Mesendoderm (in vitro differentiated cells): ENCODE results near the gene ANKDD1B.
"Not testable (repeated sequence)": the region's sequence is repeated elsewhere in the genome, so short reads cannot be mapped to it uniquely, and the experiment has no call there.

ENCODE experiments used
- DNase-seq: peaks from one replicate; pipeline ENCODE4 v3.0.0; 2013
- H2AK5ac ChIP-seq: 2 replicates; pipeline ENCODE4 v1.6.1; 2013; ENCODE audit warnings: low read length, inconsistent platforms
- H2BK120ac ChIP-seq: 2 replicates; pipeline ENCODE4 v1.6.1; 2013; ENCODE audit warnings: low read depth, mild to moderate bottlenecking, low read length, moderate library complexity, mixed read lengths
- H2BK15ac ChIP-seq: replicated peaks from 2 replicates; pipeline ENCODE4 v1.6.1; 2013; ENCODE audit warnings: low read depth, mild to moderate bottlenecking, moderate library complexity
- H2BK5ac ChIP-seq: 2 replicates; pipeline ENCODE4 v1.6.1; 2013; ENCODE audit warnings: low read length, inconsistent platforms
- H3K18ac ChIP-seq: 2 replicates; pipeline ENCODE4 v1.6.1; 2013; ENCODE audit warnings: mild to moderate bottlenecking, low read length, mixed read lengths
- H3K23ac ChIP-seq: one replicate; pipeline ENCODE4 v1.6.1; 2013; ENCODE audit warnings: low read length
- H3K27ac ChIP-seq: 2 replicates; pipeline ENCODE4 v1.5.1; 2013; ENCODE audit warnings: low read depth, mild to moderate bottlenecking, inconsistent platforms, low read length, moderate library complexity
- H3K27me3 ChIP-seq: 2 replicates; pipeline ENCODE4 v1.6.1; 2013; ENCODE audit warnings: low read length, control low read depth, mild to moderate bottlenecking, inconsistent platforms; ENCODE audit not compliant: insufficient read depth, poor library complexity
- H3K36me3 ChIP-seq: 2 replicates; pipeline ENCODE4 v1.6.1; 2013; ENCODE audit warnings: low read length, inconsistent platforms; ENCODE audit not compliant: control insufficient read depth, insufficient read depth
- H3K4ac ChIP-seq: one replicate; pipeline ENCODE4 v1.6.1; 2013; ENCODE audit warnings: low read depth, mild to moderate bottlenecking, low read length, moderate library complexity
- H3K4me1 ChIP-seq: 2 replicates; pipeline ENCODE4 v1.6.1; 2013; ENCODE audit warnings: low read depth, low read length, inconsistent platforms; ENCODE audit not compliant: control insufficient read depth
- H3K4me2 ChIP-seq: 2 replicates; pipeline ENCODE4 v1.6.1; 2013; ENCODE audit warnings: low read length
- H3K4me3 ChIP-seq: 2 replicates; pipeline ENCODE4 v1.5.1; 2013; ENCODE audit warnings: mild to moderate bottlenecking, low read length
- H3K56ac ChIP-seq: one replicate; pipeline ENCODE4 v1.6.1; 2013; ENCODE audit warnings: low read length
- H3K79me1 ChIP-seq: 2 replicates; pipeline ENCODE4 v1.6.1; 2013; ENCODE audit warnings: low read length, inconsistent platforms
- H3K79me2 ChIP-seq: 2 replicates; pipeline ENCODE4 v1.6.1; 2013; ENCODE audit warnings: mild to moderate bottlenecking, low read length; ENCODE audit not compliant: control insufficient read depth, insufficient read depth
- H3K9ac ChIP-seq: 2 replicates; pipeline ENCODE4 v1.6.1; 2013; ENCODE audit warnings: low read length, inconsistent platforms
- H4K5ac ChIP-seq: one replicate; pipeline ENCODE4 v1.6.1; 2013; ENCODE audit warnings: low read length
- H4K8ac ChIP-seq: one replicate; pipeline ENCODE4 v1.6.1; 2013; ENCODE audit warnings: low read depth, mild to moderate bottlenecking, control low read depth, low read length, moderate library complexity
- WGBS: extraction: QIAGEN DNeasy Blood & Tissue Kit; methylation state at CpG from one replicate; pipeline ENCODE4 v1.1.7; 2013; ENCODE audit warnings: low lambda C conversion rate, missing lambda C conversion rate; ENCODE audit not compliant: insufficient coverage; ENCODE audit errors: extremely low coverage; 5-methylcytosine and 5-hydroxymethylcytosine counted together

ANKDD1B gene

DNA sequence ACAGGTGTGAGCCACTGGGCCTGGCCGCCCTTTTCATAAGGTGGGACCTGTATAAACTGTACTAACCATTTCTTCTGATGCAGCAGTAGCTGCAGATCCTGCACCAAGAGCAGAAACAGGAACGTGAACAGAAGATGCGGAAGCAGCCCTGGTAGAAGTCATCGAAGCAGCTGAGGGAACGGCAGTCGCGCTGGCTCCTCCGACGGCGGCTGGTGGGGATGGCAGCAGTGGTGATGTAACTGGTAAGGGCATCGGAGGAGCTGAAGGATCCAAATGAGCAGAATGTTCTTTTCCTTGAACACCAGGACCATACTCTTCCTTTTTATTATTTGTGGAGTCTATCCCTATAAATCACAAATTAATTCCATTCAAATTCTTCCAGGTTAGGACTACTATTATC, 73.9 kb downstream of the ANKDD1B start:
- Histone ChIP-seq H3K27me3 (no peaks in the 10 kb centered on the region), H3K56ac (no peak overlapping the region), H3K79me1 (no peaks in the 10 kb centered on the region), H3K18ac (no peak overlapping the region), H3K23ac (no peak overlapping the region), H2BK5ac (no peak overlapping the region), H4K8ac (no peak overlapping the region), H4K5ac (no peak overlapping the region), H3K9ac (no peak overlapping the region), H3K36me3 (no peaks in the 10 kb centered on the region), H3K79me2 (no peaks in the 10 kb centered on the region), H3K27ac (no peak overlapping the region), H3K4me1 (no peaks in the 10 kb centered on the region), H2BK120ac (no peak overlapping the region), H3K4me2 (no peak overlapping the region), H3K4ac (no peak overlapping the region), H3K4me3 (no peak overlapping the region), H2AK5ac (no peak overlapping the region), H2BK15ac (no peak overlapping the region)
- WGBS: no CpG with 5 or more reads among the region's 11 CpGs
- DNase-seq: no peak

DNA sequence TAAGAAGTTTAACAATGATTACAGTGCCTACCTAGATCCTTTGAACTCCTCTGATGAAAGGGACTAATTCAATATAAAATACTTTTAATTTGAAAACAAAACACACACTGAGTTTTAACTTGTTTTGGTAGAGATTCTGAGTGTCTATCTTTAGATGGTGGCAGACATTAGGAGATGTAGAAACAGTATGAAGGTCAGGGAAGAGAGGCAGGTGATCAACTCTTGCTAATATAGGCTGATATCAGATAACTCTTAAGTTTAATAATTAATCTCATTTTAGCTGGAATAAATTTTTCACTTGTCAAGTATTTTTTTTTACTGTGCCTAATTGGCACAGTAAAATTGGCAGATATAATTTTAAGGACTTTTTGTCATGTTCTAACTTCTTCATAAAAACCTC, 75.2 kb downstream of the ANKDD1B start:
- Histone ChIP-seq H3K4me1 (no peaks in the 10 kb centered on the region), H3K23ac (no peak overlapping the region), H2AK5ac (no peak overlapping the region), H4K8ac (no peak overlapping the region), H3K4me3 (no peak overlapping the region), H3K56ac (no peak overlapping the region), H2BK5ac (no peak overlapping the region), H2BK120ac (no peak overlapping the region), H2BK15ac (no peak overlapping the region), H3K27me3 (no peaks in the 10 kb centered on the region), H3K79me1 (no peaks in the 10 kb centered on the region), H3K18ac (no peak overlapping the region), H3K36me3 (no peaks in the 10 kb centered on the region), H3K4me2 (no peak overlapping the region), H4K5ac (no peak overlapping the region), H3K9ac (no peak overlapping the region), H3K4ac (no peak overlapping the region), H3K79me2 (no peaks in the 10 kb centered on the region), H3K27ac (no peak overlapping the region)
- DNase-seq: no peak

DNA sequence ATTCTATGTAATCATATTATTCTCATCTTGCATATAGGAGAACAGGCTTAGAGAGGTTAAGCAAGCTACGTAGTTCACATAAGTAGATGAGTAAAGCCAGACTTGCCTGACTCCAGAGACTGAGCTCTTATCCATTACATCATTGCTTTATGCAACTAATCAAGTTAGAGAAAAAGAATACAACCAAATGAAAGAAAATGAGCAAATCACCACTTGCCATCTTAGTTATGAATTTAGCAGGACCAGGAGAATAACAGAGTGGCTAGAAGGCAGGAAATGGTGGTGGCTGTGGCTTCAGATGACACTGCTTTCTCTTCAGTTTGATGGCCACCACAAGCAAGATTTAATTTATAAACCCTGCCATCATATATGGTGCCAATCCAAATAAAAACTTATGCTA, 79.4 kb downstream of the ANKDD1B start:
- no peak overlapping the region for H2AK5ac ChIP-seq
- no peak overlapping the region for H3K4ac ChIP-seq
- H3K56ac ChIP-seq: no peak overlapping the region
- H4K8ac ChIP-seq: no peak overlapping the region
- peaks cover 1% of the 10 kb centered on the region for H3K36me3 ChIP-seq
- H3K4me2 ChIP-seq: no peak overlapping the region
- no peaks in the 10 kb centered on the region for H3K79me2 ChIP-seq
- no peak overlapping the region for H3K4me3 ChIP-seq
- no peaks in the 10 kb centered on the region for H3K4me1 ChIP-seq
- no peak overlapping the region for H2BK15ac ChIP-seq
- no peak overlapping the region for H3K23ac ChIP-seq
- no peak overlapping the region for H4K5ac ChIP-seq
- H2BK120ac ChIP-seq: no peak overlapping the region
- H3K18ac ChIP-seq: no peak overlapping the region
- WGBS: no CpG with 5 or more reads among the region's 1 CpG
- H3K79me1 ChIP-seq: no peaks in the 10 kb centered on the region
- no peaks in the 10 kb centered on the region for H3K27me3 ChIP-seq
- no peak overlapping the region for H2BK5ac ChIP-seq
- DNase-seq: no peak
- H3K27ac ChIP-seq: no peak overlapping the region
- H3K9ac ChIP-seq: no peak overlapping the region

DNA sequence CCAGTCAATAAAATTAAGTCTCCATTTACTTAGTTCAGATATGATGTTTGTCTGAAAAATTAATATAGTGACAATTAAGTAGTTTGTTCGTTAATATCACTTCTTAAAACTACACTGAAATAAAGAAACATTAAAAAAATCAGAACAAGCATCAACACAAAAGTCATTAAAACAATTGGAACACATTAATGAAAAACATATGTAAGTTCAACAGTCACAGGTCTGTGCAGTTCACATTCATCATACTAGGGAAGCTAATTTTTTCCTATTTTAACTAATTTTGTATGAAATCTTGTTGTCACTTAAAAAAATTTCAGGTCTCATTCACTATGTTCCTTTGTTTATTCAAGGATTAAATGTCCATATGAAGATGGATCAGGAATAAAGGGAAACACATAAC, 83.5 kb downstream of the ANKDD1B start:
- Histone ChIP-seq H2AK5ac (no peak overlapping the region), H3K4me3 (no peak overlapping the region), H3K18ac (no peak overlapping the region), H3K9ac (no peak overlapping the region), H3K56ac (no peak overlapping the region), H3K36me3 (peaks cover 1% of the 10 kb centered on the region), H4K8ac (no peak overlapping the region), H3K27me3 (no peaks in the 10 kb centered on the region), H2BK15ac (no peak overlapping the region), H3K79me2 (no peaks in the 10 kb centered on the region), H4K5ac (no peak overlapping the region), H3K79me1 (no peaks in the 10 kb centered on the region), H3K4ac (no peak overlapping the region), H3K4me1 (no peaks in the 10 kb centered on the region), H2BK5ac (no peak overlapping the region), H3K4me2 (no peak overlapping the region), H3K27ac (no peak overlapping the region), H3K23ac (no peak overlapping the region), H2BK120ac (no peak overlapping the region)
- no CpG with 5 or more reads among the region's 1 CpG for WGBS
- no peak for DNase-seq

DNA sequence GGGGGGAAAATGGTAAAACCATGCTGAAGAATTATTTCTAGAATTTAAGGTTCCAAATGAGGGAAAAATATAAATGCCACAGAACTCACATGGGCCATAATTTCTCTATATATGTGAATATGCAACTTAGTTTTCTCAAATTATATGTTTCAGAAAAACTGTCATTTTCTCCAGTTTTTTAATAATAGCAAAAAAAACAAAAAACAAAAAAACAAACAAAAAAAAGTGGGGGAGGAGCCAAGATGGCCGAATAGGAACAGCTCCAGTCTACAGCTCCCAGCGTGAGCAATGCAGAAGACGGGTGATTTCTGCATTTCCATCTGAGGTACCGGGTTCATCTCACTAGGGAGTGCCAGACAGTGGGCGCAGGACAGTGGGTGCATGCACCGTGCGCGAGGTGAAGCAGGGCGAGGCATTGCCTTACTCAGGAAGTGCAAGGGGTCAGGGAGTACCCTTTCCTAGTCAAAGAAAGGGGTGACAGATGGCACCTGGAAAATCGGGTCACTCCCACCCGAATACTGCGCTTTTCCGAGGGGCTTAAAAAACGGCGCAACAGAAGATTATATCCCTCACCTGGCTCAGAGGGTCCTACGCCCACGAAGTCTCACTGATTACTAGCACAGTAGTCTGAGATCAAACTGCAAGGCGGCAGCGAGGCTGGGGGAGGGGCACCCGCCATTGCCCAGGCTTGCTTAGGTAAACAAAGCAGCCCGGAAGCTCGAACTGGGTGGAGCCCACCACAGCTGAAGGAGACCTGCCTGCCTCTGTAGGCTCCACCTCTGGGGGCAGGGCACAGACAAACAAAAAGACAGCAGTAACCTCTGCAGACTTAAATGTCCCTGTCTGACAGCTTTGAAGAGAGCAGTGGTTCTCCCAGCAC, 84.5 kb downstream of the ANKDD1B start:
- H3K27ac ChIP-seq, H2BK15ac ChIP-seq, H3K79me2 ChIP-seq, DNase-seq, H3K4me3 ChIP-seq, H3K27me3 ChIP-seq, H3K4me1 ChIP-seq, H2BK120ac ChIP-seq, H3K79me1 ChIP-seq, H3K18ac ChIP-seq, H3K23ac ChIP-seq, H3K36me3 ChIP-seq, H4K5ac ChIP-seq, H3K4ac ChIP-seq, H3K9ac ChIP-seq, H2AK5ac ChIP-seq, H2BK5ac ChIP-seq, H3K56ac ChIP-seq, H3K4me2 ChIP-seq, H4K8ac ChIP-seq: not testable (repeated sequence)
- no CpG with 5 or more reads among the region's 22 CpGs for WGBS

DNA sequence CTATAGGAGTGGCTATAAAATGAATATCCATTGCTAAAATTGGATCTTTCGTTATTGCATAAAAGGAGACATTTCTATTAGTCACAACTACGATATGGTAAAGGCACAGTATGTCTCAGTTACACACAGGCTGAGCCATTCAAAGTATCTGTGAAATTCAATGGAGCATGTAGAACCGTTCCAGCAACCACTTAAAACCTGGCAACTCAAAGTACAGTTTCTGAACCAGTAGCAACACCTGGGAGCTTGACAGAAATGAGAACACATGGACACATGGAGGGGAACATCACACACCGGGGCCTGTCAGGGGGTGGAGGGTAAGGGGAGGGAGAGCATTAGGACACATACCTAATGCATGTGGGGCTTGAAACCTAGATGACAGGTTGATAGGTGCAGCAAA, 90.6 kb downstream of the ANKDD1B start:
- no peak for DNase-seq
- Histone ChIP-seq H3K4me3 (no peak overlapping the region), H3K4ac (no peak overlapping the region), H4K5ac (no peak overlapping the region), H3K27ac (no peak overlapping the region), H3K4me2 (no peak overlapping the region), H3K18ac (no peak overlapping the region), H3K4me1 (no peaks in the 10 kb centered on the region), H3K9ac (no peak overlapping the region), H4K8ac (no peak overlapping the region), H2AK5ac (no peak overlapping the region), H3K23ac (no peak overlapping the region), H3K27me3 (no peaks in the 10 kb centered on the region), H3K36me3 (peaks cover 2% of the 10 kb centered on the region), H3K79me2 (no peaks in the 10 kb centered on the region), H3K79me1 (no peaks in the 10 kb centered on the region), H3K56ac (no peak overlapping the region), H2BK5ac (no peak overlapping the region), H2BK15ac (no peak overlapping the region), H2BK120ac (no peak overlapping the region)
- no CpG with 5 or more reads among the region's 4 CpGs for WGBS
